Activated CD4-positive, alpha-beta T cell treated with anti-CD3 and anti-CD28 coated beads, Interleukin-2, Interleukin-4, amounts not matched to agents 100 ng/mL and 50 ng/mL, durations not matched to agents 16 hours and 8 hours (primary cell): ENCODE measurements around the gene EPS8L3.
A peak's percentile ranks its signal among the peaks of the same experiment; 100 is the strongest.

Experiments
- DNase-seq: peaks from one replicate; pipeline ENCODE4 v3.0.0-alpha.2; 2020; ENCODE audit warnings: low spot score

The EPS8L3 gene

DNA sequence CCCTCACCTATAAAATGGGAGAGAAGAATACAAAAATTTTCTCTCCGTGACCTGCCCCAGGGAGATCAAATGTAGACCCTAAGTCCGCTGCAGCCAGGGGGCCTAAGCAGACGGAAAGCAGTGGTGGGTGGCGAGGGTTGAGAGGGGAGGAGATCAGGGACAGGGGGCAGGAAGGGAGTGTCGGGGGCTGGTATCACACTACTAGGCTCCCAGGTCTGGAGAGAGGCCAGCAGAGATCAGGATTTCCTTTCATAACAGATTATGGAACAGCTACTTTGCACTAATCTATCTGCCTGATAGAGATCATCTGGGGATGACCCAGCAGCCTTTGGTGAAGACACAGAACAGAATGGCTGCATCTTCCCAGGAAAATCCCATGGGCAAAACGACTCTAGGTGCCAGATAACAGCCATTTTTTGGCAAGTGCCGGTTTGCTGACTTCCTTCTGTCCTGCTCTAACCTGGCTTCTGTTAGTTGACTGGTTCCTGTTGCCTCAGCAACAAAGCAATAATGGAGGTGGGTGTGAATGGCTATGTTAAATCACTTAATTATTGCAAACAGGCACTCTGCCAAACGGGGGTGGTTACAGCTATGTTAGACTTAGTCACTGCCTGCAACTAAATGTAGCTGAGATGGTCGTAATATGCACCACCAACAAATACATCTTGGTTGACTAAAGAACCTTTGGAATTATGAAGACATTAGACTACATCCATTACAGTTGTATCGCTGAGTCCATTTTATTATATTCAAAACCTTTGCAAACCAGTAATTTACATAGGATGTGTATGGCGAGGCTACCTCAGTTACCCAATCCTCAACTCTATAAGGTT lies 30.0 kb upstream of the EPS8L3 start:
- DNase-seq = no peak

DNA sequence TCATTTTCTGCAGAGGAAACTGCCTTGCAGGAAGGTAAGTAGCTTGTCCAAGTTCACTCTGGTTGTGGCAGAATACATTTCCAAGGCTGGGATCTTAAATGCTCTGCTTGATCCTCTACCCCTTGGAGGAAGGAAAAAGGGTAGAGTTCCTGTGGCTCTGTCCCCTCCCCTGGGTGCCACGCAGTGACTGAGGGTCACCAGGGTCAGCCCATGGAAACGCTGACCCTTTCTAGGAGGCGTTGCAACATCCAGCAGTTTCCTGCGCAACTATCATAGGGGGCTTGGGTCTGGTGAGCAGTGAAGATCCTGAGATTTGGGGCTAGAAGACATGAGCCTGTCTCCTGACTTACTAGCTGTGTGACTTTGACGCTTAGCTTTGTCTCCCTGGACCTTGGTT lies 29.4 kb upstream of the EPS8L3 start:
- no peak for DNase-seq

DNA sequence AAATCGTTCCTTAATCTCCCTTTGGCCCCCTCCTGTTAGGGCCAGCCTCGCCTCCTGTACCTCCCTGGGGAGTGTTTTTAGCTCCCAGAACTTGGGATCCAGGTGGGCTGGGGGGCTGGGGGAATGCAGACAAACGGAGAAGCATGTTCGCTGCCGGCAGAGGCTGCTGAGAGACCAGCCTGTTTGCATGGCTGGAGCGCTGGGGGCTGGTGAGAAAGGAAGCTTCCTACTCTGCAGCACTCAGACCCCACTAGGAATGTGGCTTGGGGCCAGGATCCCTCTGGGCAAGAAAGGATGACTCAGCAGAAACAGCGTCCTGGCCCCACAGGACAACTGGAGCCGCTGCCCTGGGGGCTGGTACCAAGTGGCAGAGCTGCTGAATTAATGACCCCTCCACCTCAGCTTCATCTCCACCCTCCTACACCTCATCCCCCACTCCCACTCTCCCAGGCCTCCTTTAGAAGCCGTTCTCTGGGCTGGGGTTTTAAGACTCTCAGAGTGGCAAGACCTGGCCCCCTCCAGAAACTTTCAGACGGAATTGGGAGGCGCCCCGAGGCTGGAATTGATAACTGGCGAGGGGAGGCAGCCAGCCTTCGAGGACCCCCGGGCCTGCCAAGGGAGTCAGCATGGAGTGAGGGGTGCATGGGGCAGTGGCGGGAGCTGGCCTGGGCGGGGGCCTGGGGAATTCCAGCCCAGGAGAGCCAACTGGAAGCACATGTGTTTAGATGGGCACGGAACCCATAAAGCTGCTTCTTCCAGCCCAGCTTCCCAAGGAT lies 28.5 kb upstream of the EPS8L3 start:
- no peak for DNase-seq

DNA sequence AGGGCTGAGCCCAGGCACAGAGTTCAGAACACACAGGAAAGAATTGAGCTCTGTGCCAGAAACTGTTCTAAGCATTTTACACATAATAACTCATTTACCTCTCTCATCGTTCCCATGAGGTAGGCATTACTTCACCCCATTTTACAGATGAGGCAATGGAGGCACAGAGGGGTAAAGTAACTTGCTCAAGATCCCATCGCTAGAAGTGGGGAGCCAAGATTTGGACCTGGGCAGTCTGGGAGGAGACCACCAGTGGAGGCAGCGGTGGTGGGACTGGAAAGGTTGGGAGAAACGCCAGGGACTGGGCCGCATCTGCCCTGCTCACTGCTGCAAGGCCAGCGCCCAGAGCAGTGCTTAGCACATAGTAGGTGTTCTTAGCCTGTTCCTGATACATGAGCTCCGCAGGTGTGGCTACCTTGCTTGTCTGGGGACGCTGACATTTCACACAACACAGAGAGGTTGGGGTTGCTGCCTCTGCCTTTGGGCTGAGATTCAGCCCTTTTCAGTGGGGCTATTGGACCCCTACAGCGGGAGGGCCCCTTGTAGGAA lies 27.8 kb upstream of the EPS8L3 start:
- no peak for DNase-seq

DNA sequence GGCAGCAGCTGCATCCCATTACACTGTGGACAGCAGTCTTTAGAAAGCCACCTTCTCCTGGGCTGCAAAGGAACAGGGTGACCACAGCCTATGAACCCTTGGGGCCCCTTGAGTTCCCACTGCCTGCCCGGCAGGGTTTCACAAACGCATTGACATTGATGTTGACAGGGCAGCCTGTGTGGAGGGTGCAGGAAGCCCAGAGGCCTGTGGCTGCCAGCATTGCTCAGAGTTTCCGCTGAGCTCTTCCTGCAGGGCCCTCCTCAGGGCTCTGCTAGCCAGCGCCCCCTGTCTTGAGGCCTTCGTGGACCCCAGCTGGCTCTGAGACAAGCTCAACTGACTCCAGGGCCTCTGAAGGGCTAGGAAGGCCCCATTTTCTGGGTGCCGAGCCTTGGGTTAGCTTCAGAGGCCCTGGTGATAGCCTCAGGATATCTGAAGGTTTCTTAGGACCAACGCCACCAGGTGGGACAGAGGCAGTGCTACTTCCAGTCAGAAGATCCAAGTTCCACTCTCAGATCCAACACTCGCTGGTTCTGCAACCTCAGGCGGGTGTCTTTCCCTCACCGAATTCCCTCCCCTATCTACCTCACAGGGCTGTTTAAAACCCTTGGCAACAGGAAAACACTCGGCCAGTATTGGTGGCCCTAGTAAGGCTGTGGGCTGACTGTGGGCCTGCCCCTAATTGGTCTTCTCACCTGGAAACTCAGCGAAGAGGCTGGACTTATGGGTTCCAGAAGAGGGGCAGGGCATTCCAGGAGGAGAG lies 27.2 kb upstream of the EPS8L3 start:
- peak; percentile 85 for DNase-seq

DNA sequence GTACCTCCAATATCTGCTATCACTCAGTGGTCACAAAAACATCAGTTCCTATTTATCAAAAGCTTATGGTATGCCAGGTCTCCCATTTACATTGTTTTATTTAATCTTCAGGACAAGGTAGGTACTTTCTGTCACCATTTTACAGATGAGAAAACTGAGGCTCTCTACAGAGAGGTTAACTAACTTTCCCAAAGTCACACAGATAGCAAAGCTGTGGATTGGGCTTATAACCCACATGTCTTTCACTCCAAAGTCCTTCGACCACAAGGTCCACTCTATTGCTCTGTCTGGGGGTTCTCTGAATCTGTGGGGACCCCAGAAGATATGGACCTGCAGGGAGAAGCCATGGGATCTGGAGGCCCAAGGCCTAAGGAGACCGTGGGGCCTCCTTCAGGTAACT lies 26.6 kb upstream of the EPS8L3 start:
- DNase-seq = no peak

DNA sequence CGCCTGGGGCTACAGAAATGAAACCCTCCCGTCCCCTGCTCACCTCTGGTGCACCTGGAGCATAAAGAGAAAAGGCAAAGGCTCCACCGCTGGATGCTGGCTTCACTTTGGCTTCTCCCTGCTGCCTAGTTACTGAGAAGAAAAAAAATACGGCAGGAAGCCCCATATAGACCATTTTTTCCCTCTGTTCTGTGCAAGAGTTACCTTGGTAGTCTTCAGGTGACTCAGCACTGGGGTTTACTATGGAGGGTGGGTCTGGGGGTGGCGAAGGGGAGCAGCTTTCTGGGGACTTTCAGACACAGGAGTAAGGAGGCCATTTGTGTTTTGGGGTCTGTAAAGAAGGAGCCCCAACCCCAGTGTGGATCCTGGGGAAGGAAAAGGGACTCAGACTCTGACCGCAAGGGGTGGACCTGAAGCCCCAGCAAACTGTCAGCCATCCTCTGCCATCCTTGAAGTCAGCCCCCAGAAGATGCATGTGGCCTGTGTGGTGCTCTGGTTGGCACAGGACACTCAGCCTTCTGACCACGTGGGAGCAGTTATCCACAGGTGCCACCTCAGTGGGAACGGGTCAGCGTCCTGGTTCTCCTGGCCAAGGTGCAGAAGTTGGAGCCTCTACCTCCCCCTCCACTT lies 25.9 kb upstream of the EPS8L3 start:
- DNase-seq = no peak

DNA sequence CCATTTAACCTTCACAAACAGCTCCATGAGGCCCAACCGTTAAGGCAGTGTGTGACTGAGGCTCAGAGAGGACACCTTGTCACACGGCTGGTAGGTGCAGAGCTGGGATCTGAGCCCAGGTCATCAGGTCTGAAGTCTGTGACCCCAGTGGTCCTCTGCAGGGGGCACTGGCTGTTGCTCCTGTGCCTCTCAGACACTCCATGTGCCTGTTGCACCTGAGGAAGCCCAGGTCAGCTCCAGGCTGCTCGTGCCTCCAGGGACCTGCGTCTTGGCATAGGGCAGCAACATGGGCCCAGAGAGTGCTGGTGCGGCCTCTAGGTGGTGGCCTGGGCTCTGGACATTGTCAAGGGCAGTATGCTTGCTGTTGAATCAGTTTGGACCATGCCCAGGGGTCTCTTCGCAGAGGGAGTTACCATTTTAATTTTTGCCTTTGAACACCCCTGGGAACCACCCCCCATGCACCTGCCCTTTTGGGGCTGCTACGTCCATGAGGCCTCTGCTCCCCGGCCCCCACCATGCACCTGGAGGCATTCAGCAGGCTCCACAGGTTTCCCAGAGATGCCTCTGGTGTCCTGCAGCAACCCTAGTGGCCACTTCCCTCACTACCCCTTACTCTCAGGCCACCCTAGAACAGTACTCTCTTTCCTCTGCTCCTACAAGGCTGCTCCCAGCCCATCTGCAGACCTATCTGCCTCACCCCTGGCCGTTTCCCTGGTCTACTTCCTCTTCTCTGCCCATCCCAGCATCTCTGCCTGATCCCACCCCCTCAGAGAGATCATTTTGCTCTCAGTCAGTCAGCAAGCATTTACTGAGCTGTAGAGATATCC lies 25.2 kb upstream of the EPS8L3 start:
- no peak for DNase-seq

DNA sequence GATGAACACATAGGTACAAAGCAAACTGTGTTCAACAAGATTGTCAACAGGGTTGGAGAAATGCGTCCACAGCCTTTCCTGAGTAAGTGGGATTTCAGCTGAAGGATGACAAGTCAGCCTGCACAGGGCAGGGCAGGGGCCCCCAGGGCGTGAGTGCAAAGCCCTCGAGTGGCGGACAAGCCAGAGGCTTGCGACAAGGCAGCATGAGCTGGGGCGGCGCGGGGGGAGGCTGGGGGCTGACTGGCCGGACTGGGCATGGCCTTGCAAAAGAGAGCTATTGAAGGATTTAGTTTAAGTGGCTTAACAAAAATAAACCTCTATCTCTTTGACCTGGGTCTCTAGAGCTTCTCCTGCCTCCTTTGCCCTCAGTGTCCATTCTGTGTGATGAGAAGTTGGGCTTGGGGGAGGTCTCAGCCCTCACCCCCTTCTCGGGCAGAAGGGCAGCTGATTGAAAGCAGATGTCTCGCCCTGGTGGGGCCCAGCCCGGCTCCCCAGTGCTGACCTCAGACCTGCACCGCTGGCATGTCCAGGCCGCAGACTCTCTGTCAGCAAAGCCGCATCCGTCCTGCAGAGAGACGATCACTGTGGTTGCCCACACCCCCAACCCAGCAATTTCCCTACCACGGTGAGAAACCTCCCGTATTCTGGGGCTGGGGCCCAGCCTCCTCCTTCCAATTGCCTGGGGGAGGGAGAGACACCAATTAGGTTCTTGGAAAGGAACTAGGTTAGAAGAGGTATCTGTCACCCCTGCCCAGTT lies 24.3 kb upstream of the EPS8L3 start:
- DNase-seq = no peak

DNA sequence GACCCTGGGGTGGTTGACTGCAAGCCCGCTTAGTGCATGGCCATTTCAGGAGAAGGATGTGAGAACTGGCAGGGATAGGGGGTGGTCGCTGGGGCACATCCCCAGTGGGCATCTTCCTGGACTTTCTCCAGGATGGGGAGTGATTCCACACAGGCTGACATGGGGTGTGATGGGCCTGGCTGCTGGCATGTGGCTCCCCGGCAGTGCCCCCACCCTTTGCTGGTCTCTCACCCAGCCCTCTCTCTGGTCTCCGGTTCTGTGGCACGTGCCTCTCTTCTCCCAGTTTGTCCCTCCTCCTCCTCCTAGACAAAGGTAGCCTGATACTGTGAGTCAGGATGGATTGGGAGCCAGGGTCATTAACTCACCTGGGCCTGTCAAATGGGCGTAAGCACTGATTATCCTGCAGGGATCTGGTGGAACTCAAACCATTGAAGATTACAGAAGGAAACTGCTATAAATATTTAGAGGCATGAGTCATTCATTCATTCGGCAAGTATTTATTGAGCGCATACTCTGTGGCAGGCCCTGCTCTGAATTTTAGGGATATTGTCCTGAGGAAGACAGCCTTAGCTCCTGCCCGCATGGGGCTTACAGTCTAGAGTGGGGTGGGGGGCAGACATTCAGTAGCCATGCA lies 23.6 kb upstream of the EPS8L3 start:
- no peak for DNase-seq

DNA sequence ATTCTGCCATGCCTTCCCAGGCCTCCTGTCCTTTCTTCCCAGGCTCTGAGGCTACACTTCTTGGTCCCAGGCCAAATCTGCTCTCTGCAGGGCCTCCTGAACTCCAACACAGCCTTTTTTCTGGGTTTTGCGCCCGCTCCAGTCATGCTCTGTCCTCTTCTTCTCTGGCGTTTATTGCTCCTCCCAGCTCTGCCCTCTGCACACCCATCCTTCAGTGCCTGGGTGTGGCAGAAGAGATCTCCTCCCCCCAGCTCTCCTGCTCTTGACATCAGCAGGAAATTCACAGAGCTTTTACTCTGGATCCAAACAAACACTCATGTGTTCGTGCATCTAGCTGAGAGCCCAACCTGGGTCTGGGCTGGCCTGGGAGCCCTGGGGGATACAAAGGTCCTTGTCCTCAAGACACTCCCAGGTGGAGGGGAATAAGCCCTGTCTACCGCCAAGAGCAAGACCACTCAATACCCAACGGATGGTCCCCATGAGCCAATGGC lies 22.9 kb upstream of the EPS8L3 start:
- no peak for DNase-seq

DNA sequence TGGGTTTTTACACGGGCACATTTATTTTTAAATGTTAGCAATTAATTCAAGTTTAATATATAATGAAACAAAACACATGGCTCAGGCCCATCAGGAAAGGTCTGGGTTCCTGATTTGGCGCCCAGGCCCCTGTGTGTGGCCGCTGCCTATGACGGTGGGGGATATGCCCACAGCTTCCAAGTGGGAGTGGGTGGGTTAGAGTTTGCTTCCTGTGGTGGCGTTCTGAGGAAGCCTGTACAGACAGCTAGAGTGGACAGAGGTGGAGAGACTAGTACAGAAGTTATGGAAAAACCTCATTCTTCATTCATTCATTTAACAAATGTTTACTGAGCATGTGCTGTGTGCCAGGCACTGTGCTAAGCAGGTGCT lies 22.4 kb upstream of the EPS8L3 start:
- no peak for DNase-seq

DNA sequence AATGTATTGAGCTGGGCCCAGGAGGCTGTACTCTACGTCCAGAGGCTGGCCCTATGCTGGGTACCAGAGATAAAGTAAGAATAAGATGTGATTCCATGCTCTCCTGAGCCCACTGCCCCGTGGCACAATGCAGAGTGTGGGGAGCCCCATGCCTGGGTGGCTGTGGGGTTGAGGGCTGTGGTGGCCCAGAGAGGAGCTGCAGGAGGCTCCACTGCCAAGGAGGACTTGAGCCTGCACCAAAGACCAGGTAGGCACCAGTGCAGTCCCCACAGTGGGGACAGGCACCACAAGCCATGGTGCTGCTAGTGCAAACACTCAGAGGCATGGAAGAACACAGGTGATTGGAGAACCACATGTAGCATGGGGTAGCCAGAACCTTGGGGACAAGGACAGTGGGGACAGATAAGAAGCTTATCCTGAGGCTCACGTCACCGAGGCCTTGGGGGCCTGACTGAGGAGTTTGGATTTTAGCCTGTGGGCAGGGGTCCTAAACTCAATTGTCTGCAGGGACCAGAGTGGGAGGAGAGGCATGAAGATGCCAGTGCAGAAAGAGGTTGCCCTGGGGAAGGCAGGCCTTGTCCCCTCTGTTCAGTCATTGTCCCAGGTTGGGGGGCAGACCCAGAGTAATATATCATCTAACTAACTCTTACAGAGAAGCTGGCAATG lies 21.9 kb upstream of the EPS8L3 start:
- DNase-seq = no peak

DNA sequence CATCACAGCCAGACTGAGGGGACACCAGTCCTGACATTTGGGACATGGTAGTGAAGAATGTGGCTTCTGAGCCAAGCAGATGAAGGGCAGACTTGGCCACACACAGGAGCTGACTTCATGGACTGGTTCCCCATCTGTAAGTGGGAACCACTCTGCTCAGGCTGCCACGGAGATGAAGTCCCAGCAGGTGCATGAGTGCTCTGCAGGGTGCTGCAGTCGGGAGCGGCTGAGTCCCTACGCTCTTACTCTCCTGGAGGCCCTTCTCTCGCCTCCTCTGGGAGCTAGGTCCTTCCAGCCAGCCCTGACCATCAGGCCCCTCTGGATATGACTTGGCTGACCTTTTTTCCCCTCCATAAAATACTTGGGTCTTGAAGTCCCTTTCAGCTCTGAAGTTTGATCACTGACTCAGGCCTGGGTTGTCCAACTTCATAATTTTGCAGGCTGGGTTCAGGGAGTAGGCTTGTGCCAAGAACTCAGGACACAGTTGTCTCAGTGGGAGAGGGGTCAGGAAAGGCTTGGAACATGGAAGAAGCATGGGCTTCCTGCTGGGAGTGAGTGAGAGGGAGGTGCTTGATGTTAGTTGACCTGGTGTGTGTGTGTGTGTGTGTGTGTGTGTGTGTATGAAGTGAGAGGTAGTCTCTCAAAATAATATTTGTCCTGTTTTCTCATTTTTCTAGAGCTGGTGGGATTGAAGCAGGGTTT lies 21.0 kb upstream of the EPS8L3 start:
- no peak for DNase-seq

DNA sequence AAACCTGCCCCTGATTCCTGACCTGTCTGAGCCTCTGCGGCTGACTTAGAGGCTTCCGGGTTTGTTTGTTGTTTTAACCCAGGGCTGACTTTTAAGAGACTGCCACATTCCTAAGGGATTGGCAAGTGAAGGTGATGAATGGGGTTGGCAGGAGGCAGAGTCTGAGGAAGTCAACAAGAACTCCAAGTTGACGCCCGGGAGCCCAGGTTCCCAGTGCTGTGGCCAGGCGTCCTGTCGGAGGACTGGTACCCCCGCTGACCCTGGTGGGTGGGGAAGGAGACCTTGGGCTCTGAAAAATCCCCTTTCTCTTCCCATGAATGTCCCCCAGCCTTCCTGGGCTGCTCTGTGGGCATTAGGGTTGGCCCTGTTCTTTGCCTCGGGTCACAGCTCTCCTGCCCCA lies 19.7 kb upstream of the EPS8L3 start:
- DNase-seq = no peak

DNA sequence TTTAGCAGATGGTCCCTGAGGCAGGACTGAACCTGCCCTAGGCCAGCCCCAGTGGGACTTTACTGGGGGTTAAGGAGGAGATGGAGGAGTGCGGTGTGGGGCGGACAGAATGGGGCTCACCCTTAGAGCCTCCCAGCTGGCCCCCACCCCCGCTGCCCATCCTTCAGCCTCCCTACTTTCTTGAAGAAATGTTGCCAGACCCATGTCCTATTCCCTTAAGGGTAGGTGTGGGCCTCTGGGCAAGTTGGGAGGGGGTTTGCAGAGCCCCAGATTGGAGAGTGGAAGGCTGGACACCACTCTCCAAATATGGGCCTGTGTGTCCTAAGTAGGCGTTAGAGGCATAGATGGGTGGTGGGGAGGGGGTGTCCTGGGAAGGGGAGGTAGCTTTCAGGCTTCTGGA lies 19.2 kb upstream of the EPS8L3 start:
- DNase-seq = no peak

DNA sequence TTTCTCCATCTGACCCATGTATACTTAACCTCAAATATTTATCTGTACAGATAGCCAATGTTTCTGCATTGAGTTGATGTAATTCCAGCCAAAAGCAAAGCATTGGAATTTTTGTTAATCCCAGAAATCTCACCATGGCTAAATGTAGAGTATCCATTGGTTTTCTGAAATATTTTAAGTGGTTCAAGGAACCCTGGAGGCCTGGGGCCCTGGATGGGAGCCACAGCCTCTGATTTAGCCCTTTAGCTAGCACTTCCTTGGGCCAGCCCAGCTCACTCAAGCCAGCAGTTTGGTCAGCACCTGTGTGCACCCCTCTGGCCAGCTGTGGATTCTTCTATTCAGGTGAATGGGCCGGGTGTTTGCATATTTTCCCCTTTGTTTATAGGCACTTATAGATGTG lies 18.8 kb upstream of the EPS8L3 start:
- no peak for DNase-seq

DNA sequence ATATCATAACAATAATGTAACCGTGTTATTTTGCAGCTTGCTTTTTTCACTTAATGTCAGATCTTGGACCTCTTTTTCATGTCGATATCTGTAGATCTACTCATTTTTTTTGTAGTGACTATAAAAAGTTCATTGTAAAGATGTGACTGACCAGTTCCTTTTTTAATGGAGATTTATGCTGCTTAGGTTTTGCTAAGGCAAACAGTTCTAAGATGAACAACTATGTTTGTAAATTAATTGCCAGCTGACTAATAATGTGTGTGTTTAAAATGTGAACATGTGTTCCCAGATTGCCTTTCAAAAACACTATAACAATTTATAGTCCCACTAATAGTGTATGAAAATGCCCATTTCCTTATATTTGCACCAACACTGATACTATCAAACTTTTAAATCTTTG lies 18.1 kb upstream of the EPS8L3 start:
- no peak for DNase-seq

DNA sequence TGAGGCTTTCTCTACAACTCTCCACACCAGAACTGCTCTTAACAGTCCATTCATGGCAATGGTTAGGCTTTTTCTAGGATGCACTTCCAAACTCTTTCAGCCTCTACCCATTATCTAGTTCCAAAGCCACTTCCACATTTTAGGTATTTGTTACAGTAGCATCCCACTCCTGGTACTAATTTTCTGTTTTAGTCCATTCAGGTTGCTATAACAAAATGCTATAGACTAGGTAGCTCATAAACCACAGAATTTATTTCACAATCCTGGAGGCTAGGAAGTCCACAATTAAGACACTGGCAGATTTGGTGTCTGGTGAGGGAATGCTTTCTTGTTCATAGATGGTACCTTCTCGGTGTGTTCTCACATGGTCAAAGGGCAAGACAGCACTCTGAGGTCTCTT lies 17.3 kb upstream of the EPS8L3 start:
- DNase-seq = no peak
